Measurements from ENCODE around the gene COLEC12.

COLEC12 gene

GRCh38 chr18:377088-377487 lies 123.4 kb downstream of the COLEC12 start:
- TF ChIP-seq CTCF (IDR thresholded peaks at IDR 0.05; ENCODE audit: low read depth, low read length): no peak
- no peak for DNase-seq (ENCODE audit: extremely low read depth, low read depth)

- no peak for TF ChIP-seq CTCF (IDR thresholded peaks at IDR 0.05; ENCODE audit: low read depth, low read length)
- DNase-seq (ENCODE audit: extremely low read depth, low read depth): no peak
These were observed 124.2 kb downstream of the COLEC12 start for GRCh38 chr18:376311-376710.

GRCh38 chr18:374721-375168 lies 125.8 kb downstream of the COLEC12 start:
- TF ChIP-seq CTCF (IDR thresholded peaks at IDR 0.05; ENCODE audit: low read depth, low read length): no peak
- no peak for DNase-seq (ENCODE audit: extremely low read depth, low read depth)

GRCh38 chr18:373780-374179 lies 126.7 kb downstream of the COLEC12 start:
- no peak for DNase-seq (ENCODE audit: extremely low read depth, low read depth)
- TF ChIP-seq CTCF (IDR thresholded peaks at IDR 0.05; ENCODE audit: low read depth, low read length): no peak

- DNase-seq (ENCODE audit: extremely low read depth, low read depth): no peak
- no peak for TF ChIP-seq CTCF (IDR thresholded peaks at IDR 0.05; ENCODE audit: low read depth, low read length)
These were observed 128.9 kb downstream of the COLEC12 start for GRCh38 chr18:371609-371982.

GRCh38 chr18:370751-371608 lies 129.5 kb downstream of the COLEC12 start:
- TF ChIP-seq CTCF (IDR thresholded peaks at IDR 0.05; ENCODE audit: low read depth, low read length): no peak
- DNase-seq (ENCODE audit: extremely low read depth, low read depth): no peak

GRCh38 chr18:369224-370015 lies 131.1 kb downstream of the COLEC12 start:
- TF ChIP-seq CTCF (IDR thresholded peaks at IDR 0.05; ENCODE audit: low read depth, low read length): no peak
- no peak for DNase-seq (ENCODE audit: extremely low read depth, low read depth)
